Stimulated activated CD8-positive, alpha-beta memory T cell treated with anti-CD3 and anti-CD28 coated beads, Interleukin-15, amount 100 ng/mL, for 1 hour (primary cell): ENCODE measurements around the gene SMARCC2.
"Not testable (repeated sequence)": the region's sequence is repeated elsewhere in the genome, so short reads cannot be mapped to it uniquely, and the experiment has no call there.

Experiments used
- DNase-seq: peaks from one replicate; pipeline ENCODE4 v3.0.0-alpha.2; 2020; ENCODE audit warnings: low read depth

SMARCC2 gene

GRCh38 chr12:56208006-56208405, 18.7 kb upstream of the SMARCC2 start:
- DNase-seq = no peak

GRCh38 chr12:56206452-56207166, 17.3 kb upstream of the SMARCC2 start:
- no peak for DNase-seq

- no peak for DNase-seq
Measured at GRCh38 chr12:56205445-56205844, 16.2 kb upstream of the SMARCC2 start.

- DNase-seq = no peak
Measured at GRCh38 chr12:56204275-56204674, 15.0 kb upstream of the SMARCC2 start.

- DNase-seq = no peak
Measured at GRCh38 chr12:56202838-56203237, 13.6 kb upstream of the SMARCC2 start.

- DNase-seq = no peak
Measured at GRCh38 chr12:56202366-56202765, 13.1 kb upstream of the SMARCC2 start.

- DNase-seq = no peak
Measured at GRCh38 chr12:56198836-56199235, 9.6 kb upstream of the SMARCC2 start.

- no peak for DNase-seq
Measured at GRCh38 chr12:56197921-56198635, 8.8 kb upstream of the SMARCC2 start.

GRCh38 chr12:56196818-56197550, 7.7 kb upstream of the SMARCC2 start:
- DNase-seq = not testable (repeated sequence)

- peak; percentile 62 for DNase-seq
Measured at GRCh38 chr12:56193025-56193578, 3.8 kb upstream of the SMARCC2 start.

- no peak for DNase-seq
Measured at GRCh38 chr12:56192582-56192981, 3.3 kb upstream of the SMARCC2 start.

GRCh38 chr12:56190695-56191155, 1.4 kb upstream of the SMARCC2 start:
- DNase-seq = no peak

- peak; percentile 46 for DNase-seq
Measured at GRCh38 chr12:56189918-56190694, 823 bp upstream of the SMARCC2 start.

GRCh38 chr12:56188778-56189098, 545 bp downstream of the SMARCC2 start:
- DNase-seq = no peak

- no peak for DNase-seq
Measured at GRCh38 chr12:56188131-56188777, 1.0 kb downstream of the SMARCC2 start.

GRCh38 chr12:56186957-56187356, 2.3 kb downstream of the SMARCC2 start:
- DNase-seq = no peak

GRCh38 chr12:56178347-56178746, 10.9 kb downstream of the SMARCC2 start:
- DNase-seq = no peak

- no peak for DNase-seq
Measured at GRCh38 chr12:56172839-56173238, 16.4 kb downstream of the SMARCC2 start.

- no peak for DNase-seq
Measured at GRCh38 chr12:56169229-56169759, 20.0 kb downstream of the SMARCC2 start.

GRCh38 chr12:56165369-56165768, 23.9 kb downstream of the SMARCC2 start:
- DNase-seq = no peak

- DNase-seq = no peak
Measured at GRCh38 chr12:56164345-56164729, 24.9 kb downstream of the SMARCC2 start.
